Activated T-cell treated with anti-CD3 and anti-CD28 coated beads for 48 hours (primary cell): ENCODE measurements around the gene SMIM44.
"Not testable (repeated sequence)": the region's sequence is repeated elsewhere in the genome, so short reads cannot be mapped to it uniquely, and the experiment has no call there.

Experiments used
- DNase-seq: peaks from one replicate; pipeline ENCODE4 v3.0.0-alpha.2; 2020; ENCODE audit warnings: low read depth

SMIM44 gene

GRCh38 chr19:3483226-3483628 is at the start of gene SMIM44:
Gene SMIM44 (minus strand): TSS chr19:3483441. CDS start chr19:3483403, 38 bp downstream.
- no peak for DNase-seq

DNA sequence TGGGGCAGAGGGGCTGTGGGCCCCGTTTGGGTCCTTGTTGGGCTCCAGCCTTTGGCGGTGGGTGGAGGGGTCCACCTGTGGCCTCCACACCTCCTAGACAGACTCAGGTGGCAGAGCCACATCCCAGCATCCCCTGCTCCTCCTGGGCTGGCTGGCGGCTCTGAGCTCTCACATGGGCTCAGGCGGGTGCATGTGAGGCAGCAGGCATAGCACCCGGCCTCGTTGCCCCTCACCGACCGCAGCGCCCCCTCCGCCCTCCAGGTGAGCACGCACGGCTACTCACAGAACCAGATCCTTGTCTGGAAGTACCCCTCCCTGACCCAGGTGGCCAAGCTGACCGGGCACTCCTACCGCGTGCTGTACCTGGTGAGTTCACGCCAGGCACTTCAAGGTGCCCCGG is 49.8 kb upstream of the SMIM44 start:
- DNase-seq, result no peak

- no peak for DNase-seq
Measured at GRCh38 chr19:3532154-3532786, 49.0 kb upstream of the SMIM44 start.

- no peak for DNase-seq
Measured at GRCh38 chr19:3531716-3532115, 48.5 kb upstream of the SMIM44 start.

DNA sequence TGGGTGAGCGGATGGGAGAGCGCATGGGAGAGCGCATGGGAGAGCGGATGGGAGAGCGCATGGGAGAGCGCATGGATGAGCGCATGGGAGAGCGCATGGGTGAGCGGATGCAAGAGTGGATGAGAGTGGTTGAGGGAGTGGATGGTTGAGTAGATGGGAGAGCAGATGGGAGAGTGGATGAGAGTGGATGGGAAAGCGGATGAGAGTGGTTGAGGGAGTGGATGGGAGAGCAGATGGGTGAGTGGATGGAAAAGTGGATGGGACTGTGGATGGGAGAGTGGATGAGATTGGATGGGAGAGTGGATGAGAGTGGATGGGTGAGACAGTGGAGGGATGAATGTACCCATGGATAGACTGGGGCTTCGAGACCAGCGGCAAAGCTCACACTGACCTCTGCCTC is 47.1 kb upstream of the SMIM44 start:
- no peak for DNase-seq

DNA sequence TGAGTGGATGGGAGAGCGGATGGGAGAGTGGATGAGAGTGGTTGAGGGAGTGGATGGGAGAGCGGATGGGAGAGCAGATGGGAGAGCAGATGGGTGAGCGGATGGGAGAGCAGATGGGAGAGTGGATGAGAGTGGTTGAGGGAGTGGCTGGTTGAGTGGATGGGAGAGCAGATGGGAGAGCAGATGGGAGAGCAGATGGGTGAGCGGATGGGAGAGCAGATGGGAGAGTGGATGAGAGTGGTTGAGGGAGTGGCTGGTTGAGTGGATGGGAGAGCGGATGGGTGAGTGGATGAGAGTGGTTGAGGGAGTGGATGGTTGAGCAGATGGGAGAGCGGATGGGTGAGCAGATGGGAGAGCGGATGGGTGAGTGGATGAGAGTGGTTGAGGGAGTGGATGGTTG is 46.1 kb upstream of the SMIM44 start:
- not testable (repeated sequence) for DNase-seq

DNA sequence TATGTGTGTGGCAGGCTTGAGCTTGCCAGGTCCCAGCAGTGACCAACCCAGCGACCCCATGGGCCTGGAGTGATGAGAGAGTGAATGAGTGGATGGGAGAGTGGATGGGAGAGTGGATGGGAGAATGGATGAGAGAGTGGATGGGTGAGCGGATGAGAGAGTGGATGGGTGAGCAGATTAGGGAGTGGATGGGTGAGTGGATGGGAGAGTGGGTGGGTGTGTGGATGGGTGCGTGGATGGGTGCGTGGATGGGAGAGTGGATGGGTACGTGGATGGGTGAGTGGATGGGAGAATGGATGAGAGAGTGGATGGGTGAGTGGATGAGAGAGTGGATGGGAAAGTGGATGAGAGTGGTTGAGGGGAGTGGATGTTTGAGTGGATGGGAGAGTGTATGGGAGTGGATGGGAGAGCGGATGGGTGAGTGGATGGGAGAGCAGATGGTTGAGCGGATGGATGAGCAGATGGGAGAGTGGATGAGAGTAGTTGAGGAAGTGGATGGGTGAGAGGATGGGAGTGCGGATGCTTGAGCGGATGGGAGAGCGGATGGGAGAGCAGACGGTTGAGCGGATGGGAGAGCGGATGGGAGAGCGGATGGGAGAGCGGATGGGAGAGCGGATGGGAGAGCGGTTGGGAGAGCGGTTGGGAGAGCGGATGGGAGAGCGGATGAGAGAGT is 45.4 kb upstream of the SMIM44 start:
- DNase-seq, result no peak

DNA sequence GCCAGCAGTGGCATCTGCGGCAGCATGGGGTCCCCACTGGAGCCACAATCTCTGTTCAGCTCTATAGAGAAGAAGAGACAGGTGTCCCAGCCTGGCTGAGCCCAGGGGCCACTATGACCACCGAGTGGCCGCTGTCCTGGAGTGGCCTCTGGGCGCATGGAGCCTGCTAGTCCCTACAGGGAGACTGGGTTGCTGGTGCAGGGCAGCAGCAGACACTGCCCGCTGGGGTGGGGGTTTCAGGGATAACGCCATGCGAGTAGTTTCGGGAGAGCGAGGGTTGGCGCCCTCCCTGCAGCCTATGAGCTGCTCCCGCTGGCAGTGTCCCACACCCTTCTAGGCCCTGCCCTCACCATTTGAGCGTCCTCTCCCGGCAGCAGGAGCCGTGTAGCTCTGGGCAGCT is 44.8 kb upstream of the SMIM44 start:
- no peak for DNase-seq

GRCh38 chr19:3527238-3527910 is 44.1 kb upstream of the SMIM44 start:
- no peak for DNase-seq

DNA sequence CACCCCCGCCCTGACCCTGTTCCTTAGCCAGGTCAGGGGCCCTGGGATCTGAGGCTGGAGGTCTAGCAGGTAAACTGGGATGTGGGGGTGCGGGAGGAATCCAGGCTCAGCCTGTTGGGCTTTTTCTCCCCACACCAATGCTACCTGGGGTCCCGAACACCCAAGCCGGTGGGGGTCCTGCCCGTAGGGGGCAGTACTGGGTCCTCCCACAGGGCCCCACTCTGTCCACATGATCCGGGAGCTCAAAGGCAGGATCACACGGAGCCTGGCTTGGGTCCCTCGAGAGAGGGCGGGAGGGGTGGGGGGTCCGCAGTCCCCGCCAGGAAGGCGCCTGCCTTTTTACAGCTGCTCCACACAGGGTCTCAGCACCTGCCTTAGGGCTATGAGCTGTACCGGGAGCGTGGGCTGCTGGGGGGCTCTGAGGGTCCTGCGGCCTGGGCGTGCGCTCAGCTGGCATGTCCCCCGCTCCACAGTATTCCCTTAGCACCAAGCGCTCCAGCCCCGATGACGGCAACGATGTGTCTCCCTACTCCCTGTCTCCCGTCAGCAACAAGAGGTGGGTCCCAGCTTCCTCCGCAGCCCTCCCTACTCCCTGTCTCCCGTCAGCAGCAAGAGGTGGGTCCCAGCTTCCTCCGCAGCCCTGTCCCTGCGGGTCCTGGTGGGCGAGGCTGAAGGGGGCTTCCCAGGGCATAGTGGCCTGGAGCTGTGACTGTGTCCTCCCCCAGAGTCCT is 43.4 kb upstream of the SMIM44 start:
- DNase-seq, result no peak

- DNase-seq, result no peak
Measured at GRCh38 chr19:3524904-3525451, 41.7 kb upstream of the SMIM44 start.

DNA sequence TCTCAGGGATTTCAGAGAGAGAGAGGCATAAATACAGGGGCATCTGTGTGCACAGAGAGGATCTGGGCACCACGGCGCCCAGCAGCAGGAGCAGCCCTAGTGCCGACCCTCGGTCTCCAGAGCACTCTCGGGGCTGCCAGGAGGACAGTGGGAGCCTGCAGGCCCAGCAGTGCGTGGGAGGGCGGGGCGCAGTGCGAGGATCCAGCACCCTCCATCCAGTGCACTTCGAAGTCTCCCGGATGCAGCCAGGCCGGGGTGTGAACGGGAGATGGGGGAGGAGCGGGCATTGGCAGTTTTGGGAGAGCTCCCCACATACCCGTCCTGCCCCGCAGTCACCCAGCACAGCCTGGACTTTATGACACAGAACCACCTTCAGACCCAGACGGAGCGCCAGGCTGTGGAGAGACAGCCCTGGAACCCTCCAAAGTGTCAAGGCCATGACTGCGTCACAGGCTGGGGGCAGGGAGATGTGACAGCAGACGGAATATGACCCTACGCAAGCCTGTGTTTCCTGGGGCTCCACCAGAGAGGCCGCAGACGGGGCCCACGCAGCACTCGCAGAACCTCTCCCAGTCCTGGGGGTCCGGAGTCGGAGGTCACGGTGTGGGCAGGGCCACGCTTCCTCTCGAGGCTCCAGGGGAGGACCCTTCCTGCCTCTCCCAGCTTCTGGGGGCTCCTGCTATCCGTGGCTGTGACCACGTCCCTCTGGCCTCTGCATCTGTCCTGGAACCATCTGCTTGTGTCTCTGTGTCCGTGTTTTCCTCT is 41.0 kb upstream of the SMIM44 start:
- no peak for DNase-seq

- DNase-seq, result no peak
Measured at GRCh38 chr19:3523361-3524077, 40.3 kb upstream of the SMIM44 start.

DNA sequence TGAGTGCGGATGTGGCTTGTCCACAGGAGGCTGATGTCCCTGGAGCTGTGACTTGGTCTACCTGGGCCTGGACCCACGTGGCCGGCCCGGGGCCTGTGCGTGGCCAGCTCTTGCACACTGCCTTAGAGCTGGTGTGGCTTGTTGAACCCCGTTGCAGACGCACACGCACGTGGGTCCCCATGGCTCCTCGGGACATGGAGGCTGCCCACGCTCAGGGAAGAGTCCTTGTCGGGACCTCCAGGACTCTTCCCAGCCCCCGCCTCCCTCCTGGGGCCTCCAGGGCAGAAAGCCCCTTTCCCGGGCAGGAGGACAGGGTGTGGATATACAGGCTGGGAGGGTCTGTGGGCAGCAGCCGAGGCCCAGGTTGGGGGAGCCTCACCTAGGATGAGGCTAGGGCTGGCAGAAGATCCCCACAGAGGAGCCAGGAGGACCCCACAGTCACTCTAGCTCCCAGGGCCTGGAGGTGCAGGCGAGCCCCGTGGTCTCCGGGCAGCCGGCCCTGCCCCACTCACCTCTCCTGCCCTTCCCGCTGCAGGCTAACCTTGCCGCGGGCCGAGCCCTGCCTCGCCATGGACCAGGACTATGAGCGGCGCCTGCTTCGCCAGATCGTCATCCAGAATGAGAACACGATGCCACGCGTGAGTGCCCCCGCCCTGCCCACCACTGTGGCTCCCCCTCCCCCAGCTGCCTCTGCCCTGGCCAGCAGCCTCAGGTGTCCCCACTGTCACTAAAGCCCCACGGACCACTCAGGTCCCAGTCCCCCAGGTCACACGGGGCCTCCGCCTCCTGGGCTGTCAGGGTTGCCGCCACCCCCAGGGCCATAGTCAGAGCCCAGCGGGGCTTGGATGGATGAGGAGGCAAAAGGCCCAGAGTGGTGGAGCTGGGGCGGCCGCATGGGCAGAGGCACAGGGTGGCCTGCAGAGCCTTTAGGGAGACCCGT is 39.5 kb upstream of the SMIM44 start:
- DNase-seq, result no peak

DNA sequence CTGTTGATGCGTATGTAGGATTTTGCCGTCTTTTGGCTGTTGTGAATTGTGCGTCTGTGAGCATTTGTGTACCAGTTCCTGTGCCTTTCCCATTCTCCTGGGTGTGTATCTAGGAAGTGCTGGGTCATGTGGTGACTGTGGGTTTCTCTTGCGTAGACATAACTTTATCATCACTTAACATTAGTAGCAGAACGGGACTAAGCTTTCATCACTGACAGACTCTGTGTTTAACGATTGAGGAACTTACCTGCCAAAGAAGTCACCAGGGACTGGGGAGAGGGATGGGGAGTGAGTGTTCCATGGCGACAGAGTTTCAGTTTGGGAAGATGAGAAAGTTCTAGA is 37.8 kb upstream of the SMIM44 start:
- DNase-seq, result no peak

DNA sequence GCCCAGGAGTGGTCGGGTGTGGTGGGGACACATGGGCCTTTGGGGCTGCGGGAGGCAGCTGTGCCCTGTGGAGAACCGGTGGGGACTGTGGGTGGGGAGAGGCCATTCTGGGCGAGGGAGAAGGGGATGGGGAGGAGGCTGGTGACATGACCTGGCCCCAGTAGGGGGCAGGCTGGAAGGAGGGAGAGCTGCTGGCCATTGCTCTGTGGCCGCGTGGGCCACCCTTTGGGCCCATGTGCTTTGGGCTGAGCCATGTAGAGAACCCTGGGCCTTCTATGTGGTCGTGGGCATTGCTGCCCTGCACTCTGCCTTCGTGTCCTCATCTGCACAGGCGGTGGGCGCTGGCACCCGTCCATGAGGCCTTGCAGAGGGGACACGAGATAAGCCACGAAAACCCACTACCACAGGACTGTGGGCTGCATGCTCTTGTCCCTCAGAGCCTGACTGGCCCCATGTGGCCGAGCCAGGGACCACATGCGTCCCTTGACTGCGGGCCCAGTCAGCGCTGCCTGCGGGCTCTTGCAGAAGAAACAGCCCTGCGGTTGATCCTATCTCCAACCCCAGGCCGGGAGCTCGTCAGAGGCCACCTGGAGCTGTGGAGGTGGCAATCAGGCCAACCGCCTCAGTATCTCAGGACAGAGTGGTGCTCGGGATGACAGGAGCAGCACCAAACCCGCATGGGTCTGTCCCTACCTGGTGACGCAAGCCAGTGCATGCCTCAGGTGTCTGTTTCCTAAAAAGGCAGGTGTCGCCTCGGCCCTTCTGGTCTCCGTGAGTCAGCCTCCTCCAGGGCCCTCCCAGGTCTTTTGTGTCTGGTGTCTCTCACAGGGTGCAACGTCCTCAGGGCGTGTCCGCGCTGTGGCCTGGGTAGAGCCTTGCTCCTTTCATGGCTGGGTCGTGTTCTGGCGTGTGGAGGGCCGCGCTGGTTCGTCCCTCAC is 37.2 kb upstream of the SMIM44 start:
- no peak for DNase-seq

GRCh38 chr19:3519126-3519525 is 35.9 kb upstream of the SMIM44 start:
- DNase-seq, result no peak

DNA sequence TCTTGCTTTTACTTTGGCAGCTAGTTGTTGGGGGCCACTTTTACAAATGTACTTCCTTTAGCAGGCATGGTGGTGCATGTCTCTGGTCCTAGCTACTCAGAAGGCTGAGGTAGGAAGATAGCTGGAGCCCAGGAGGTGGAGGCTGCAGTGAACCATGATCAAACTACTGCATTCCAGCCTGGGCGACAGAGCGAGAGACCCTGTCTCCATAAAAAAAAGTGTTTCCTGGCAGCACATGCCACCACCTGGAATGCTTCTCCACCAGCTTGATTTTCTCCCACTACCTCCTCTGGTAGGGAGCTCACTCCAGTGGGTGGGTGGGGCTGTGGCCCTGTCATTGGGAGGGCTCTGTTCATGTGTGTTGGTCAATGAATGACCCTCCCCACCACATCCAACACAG is 35.4 kb upstream of the SMIM44 start:
- no peak for DNase-seq

GRCh38 chr19:3518255-3518654 is 35.0 kb upstream of the SMIM44 start:
- DNase-seq, result no peak
